WERI-Rb-1 (cell line): ENCODE data around the gene TH.
A peak's percentile ranks its signal among the peaks of the same experiment; 100 is the strongest.

Experiments
- DNase-seq: peaks from one replicate; pipeline ENCODE4 v3.0.0-alpha.2; 2020
- H3K27ac ChIP-seq: fragments of 250-450 bp; sonication (Bioruptor Pico); 2 replicates; pipeline ENCODE4 v1.5.1; 2020; ENCODE audit warnings: mild to moderate bottlenecking, moderate library complexity
- H3K27me3 ChIP-seq: fragments of 250-450 bp; sonication (Bioruptor Pico); 2 replicates; pipeline ENCODE4 v1.5.1; 2021; ENCODE audit warnings: mild to moderate bottlenecking, low read depth, moderate library complexity; ENCODE audit not compliant: insufficient read depth, severe bottlenecking
- H3K36me3 ChIP-seq: fragments of 250-450 bp; sonication (Bioruptor Pico); 2 replicates; pipeline ENCODE4 v1.5.1; 2020; ENCODE audit warnings: mild to moderate bottlenecking, moderate library complexity
- H3K4me3 ChIP-seq: 2 replicates; pipeline ENCODE4 v1.5.1; 2011; ENCODE audit warnings: low read depth, mild to moderate bottlenecking, control low read depth, low read length
- H3K9me3 ChIP-seq: fragments of 250-450 bp; sonication (Bioruptor Pico); 2 replicates; pipeline ENCODE4 v1.5.1; 2021; ENCODE audit warnings: mild to moderate bottlenecking, moderate library complexity; ENCODE audit not compliant: severe bottlenecking
- CTCF ChIP-seq: IDR thresholded peaks from 2 replicates; pipeline ENCODE4 v1.5.1; 2011; ENCODE audit warnings: low read depth, mild to moderate bottlenecking, control low read depth, inconsistent platforms, low read length

TH gene

GRCh38 chr11:2151500-2152257 lies 19.9 kb downstream of the TH start:
- H3K9me3 ChIP-seq, result no peaks in the 10 kb centered on the region
- peak; percentile 64 for TF ChIP-seq CTCF
- H3K4me3 ChIP-seq, result no peak overlapping the region
- peak; percentile 76 for DNase-seq
- H3K27me3 ChIP-seq, result peaks cover 96% of the 10 kb centered on the region
- H3K27ac ChIP-seq, result no peak overlapping the region
- H3K36me3 ChIP-seq, result no peaks in the 10 kb centered on the region

DNA sequence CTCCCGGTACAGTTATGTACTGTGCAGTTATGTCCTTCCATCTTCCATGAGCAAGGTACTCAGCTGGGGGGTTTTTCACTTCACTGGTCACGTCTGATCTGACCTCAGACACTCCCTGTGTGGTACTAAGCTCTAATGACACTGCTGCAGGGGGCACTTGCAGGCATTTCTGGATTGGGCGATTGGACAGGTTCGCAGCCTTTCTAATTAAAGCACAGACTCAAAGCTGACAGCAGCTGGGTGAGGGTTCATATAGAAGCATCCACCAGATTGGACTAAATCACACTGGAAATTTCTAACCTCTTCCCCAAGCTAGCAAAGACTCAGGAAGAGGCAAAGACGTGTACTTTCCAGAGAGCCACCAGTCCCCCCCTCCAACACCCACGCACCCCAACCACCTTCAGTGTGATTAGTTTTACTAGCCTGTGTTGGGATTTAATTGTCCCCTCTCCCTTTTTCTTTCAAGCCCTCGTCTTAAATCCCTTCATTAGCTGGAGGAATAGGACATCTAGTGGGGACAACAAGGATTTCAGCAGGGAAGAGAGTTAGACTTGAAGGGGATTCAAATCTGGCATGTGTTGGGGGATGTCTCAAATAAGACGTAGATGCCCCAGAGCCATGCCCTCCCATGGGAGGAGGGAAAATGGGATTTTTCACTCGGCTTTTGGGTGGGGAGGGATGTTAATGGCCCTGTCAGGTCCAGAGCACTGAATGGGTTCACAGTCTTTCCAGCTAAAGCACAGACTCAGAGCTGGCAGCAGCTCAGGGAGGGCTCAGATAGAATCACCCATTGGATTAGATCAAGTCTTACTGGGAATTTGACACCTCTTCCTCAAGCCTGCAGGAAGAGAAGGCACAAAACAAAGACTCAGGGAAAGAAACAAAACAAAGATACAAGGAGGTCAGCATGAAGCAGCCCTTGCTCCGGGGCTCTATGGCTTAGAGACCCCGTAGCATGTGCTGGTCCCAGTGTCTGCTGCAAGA lies 21.5 kb downstream of the TH start:
- H3K36me3 ChIP-seq, result no peaks in the 10 kb centered on the region
- H3K4me3 ChIP-seq, result no peak overlapping the region
- H3K27me3 ChIP-seq, result peaks cover 96% of the 10 kb centered on the region
- no peaks in the 10 kb centered on the region for H3K9me3 ChIP-seq
- TF ChIP-seq CTCF, result peak; percentile 38
- no peak for DNase-seq
- H3K27ac ChIP-seq, result no peak overlapping the region

GRCh38 chr11:2149460-2149859 lies 22.2 kb downstream of the TH start:
- TF ChIP-seq CTCF, result no peak
- H3K27me3 ChIP-seq, result peaks cover 96% of the 10 kb centered on the region
- DNase-seq, result no peak
- no peaks in the 10 kb centered on the region for H3K9me3 ChIP-seq
- H3K27ac ChIP-seq, result no peak overlapping the region
- H3K36me3 ChIP-seq, result no peaks in the 10 kb centered on the region
- H3K4me3 ChIP-seq, result no peak overlapping the region

GRCh38 chr11:2148595-2148994 lies 23.0 kb downstream of the TH start:
- Histone ChIP-seq H3K27me3 (peaks cover 96% of the 10 kb centered on the region), H3K36me3 (no peaks in the 10 kb centered on the region), H3K9me3 (no peaks in the 10 kb centered on the region), H3K27ac (no peak overlapping the region), H3K4me3 (no peak overlapping the region)
- TF ChIP-seq CTCF, result no peak
- no peak for DNase-seq

GRCh38 chr11:2147391-2147790 lies 24.2 kb downstream of the TH start:
- no peak overlapping the region for H3K4me3 ChIP-seq
- H3K27me3 ChIP-seq, result peaks cover 94% of the 10 kb centered on the region
- H3K27ac ChIP-seq, result no peak overlapping the region
- H3K9me3 ChIP-seq, result no peaks in the 10 kb centered on the region
- H3K36me3 ChIP-seq, result no peaks in the 10 kb centered on the region
- DNase-seq, result no peak
- no peak for TF ChIP-seq CTCF
